ENCODE results near the gene OR5B3. TPM values are rescaled to one million over a fixed set of nuclear protein-coding genes. Genes with fewer than 3 reads are reported as not detected.

OR5B3 gene
- polyA plus RNA-seq, 1 of the 3 experiments (the other 2 are of a cell fraction), result not detected

DNA sequence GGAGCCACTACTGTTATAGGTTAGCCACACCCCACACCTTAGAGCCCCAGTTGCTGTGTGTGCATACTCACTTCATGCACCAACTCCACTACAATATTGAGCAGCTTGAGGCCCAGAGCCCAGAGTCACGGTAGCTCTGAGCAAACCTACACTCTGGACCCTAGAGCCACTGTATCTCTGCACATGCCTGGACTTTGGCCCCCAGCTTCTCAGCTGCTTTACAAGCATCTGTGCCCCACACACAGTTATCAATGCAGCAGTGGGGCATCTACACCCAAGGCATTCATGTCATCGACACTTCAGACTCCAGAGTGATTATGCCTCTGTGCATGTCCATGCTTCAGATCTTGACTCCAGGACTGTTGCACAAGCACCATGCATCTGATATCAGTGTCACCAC lies 37.6 kb upstream of the OR5B3 start:
- H3K27ac ChIP-seq (ENCODE audit: low read depth in 2 of 2, low read length in 1 of 2), result no peak overlapping the region
- no peak overlapping the region for H3K9ac ChIP-seq
- no peaks in the 10 kb centered on the region for H3F3A ChIP-seq (replicated peaks; ENCODE audit: insufficient read depth)
- H3K79me2 ChIP-seq (ENCODE audit: insufficient read depth), result no peaks in the 10 kb centered on the region
- CTCF ChIA-PET, result no interaction called here
- H2AFZ ChIP-seq (ENCODE audit: low read depth), result no peak overlapping the region
- WGBS (ENCODE audit: low lambda C conversion rate), result 0% methylated on average over 2 of the region's 2 CpGs
- H3K4me3 ChIP-seq (ENCODE audit: low read depth in 2 of 2, low read length in 1 of 2), result no peak overlapping the region
- H3K4me2 ChIP-seq, result no peak overlapping the region
- DNase-seq, result no peak
- POLR2A ChIA-PET, result no interaction called here
- H3K4me1 ChIP-seq (ENCODE audit: control insufficient read depth in 1 of 2, insufficient read depth in 2 of 2, low read depth in 1 of 2, low read length in 1 of 2), result no peaks in the 10 kb centered on the region
- no peaks in the 10 kb centered on the region for H3K36me3 ChIP-seq (replicated peaks in 1 of 2; ENCODE audit: control insufficient read depth in 1 of 2, insufficient read depth in 2 of 2, low read length in 1 of 2)
- no peaks in the 10 kb centered on the region for H3K9me2 ChIP-seq
- no peaks in the 10 kb centered on the region; the same call in 1 of the 2 replicates for H3K9me3 ChIP-seq
- no peaks in the 10 kb centered on the region for H4K20me1 ChIP-seq (ENCODE audit: insufficient read depth)
- TF ChIP-seq FOXM1 (IDR thresholded peaks at IDR 0.05; ENCODE audit: low read depth), result no peak
- no peak for TF ChIP-seq YY1 (IDR thresholded peaks at IDR 0.05; ENCODE audit: low read depth)
- no peak for TF ChIP-seq JUND (IDR thresholded peaks at IDR 0.05)
- TF ChIP-seq RAD21 (IDR thresholded peaks at IDR 0.05; ENCODE audit: low read length), result no peak
- TF ChIP-seq MAX (IDR thresholded peaks at IDR 0.05; ENCODE audit: low read depth), result no peak
- TF ChIP-seq ELF1 (IDR thresholded peaks at IDR 0.05), result no peak
- no peak for TF ChIP-seq GABPA (IDR thresholded peaks at IDR 0.05; ENCODE audit: low read depth)
- TF ChIP-seq CHD2 (IDR thresholded peaks at IDR 0.05; ENCODE audit: low read length, partially characterized antibody), result no peak
- TF ChIP-seq, protein P1, sequence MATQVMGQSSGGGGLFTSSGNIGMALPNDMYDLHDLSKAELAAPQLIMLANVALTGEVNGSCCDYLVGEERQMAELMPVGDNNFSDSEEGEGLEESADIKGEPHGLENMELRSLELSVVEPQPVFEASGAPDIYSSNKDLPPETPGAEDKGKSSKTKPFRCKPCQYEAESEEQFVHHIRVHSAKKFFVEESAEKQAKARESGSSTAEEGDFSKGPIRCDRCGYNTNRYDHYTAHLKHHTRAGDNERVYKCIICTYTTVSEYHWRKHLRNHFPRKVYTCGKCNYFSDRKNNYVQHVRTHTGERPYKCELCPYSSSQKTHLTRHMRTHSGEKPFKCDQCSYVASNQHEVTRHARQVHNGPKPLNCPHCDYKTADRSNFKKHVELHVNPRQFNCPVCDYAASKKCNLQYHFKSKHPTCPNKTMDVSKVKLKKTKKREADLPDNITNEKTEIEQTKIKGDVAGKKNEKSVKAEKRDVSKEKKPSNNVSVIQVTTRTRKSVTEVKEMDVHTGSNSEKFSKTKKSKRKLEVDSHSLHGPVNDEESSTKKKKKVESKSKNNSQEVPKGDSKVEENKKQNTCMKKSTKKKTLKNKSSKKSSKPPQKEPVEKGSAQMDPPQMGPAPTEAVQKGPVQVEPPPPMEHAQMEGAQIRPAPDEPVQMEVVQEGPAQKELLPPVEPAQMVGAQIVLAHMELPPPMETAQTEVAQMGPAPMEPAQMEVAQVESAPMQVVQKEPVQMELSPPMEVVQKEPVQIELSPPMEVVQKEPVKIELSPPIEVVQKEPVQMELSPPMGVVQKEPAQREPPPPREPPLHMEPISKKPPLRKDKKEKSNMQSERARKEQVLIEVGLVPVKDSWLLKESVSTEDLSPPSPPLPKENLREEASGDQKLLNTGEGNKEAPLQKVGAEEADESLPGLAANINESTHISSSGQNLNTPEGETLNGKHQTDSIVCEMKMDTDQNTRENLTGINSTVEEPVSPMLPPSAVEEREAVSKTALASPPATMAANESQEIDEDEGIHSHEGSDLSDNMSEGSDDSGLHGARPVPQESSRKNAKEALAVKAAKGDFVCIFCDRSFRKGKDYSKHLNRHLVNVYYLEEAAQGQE (IDR thresholded peaks at IDR 0.05; ENCODE audit: low read depth, low read length), result no peak
- TF ChIP-seq RXRA (IDR thresholded peaks at IDR 0.05; ENCODE audit: borderline replicate concordance, low read depth), result no peak
- TF ChIP-seq USF1 (IDR thresholded peaks at IDR 0.05; ENCODE audit: borderline replicate concordance, low read depth), result no peak
- TF ChIP-seq, protein P2, sequence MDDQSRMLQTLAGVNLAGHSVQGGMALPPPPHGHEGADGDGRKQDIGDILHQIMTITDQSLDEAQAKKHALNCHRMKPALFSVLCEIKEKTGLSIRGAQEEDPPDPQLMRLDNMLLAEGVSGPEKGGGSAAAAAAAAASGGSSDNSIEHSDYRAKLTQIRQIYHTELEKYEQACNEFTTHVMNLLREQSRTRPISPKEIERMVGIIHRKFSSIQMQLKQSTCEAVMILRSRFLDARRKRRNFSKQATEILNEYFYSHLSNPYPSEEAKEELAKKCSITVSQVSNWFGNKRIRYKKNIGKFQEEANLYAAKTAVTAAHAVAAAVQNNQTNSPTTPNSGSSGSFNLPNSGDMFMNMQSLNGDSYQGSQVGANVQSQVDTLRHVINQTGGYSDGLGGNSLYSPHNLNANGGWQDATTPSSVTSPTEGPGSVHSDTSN (IDR thresholded peaks at IDR 0.05), result no peak
- TF ChIP-seq EZH2phosphoT487 (IDR thresholded peaks at IDR 0.05; ENCODE audit: borderline replicate concordance, low read depth), result no peak
- no peak for TF ChIP-seq SMC3 (IDR thresholded peaks at IDR 0.05; ENCODE audit: low read depth, low read length)
- TF ChIP-seq TCF12 (IDR thresholded peaks at IDR 0.05), result no peak
- TF ChIP-seq, protein P3, sequence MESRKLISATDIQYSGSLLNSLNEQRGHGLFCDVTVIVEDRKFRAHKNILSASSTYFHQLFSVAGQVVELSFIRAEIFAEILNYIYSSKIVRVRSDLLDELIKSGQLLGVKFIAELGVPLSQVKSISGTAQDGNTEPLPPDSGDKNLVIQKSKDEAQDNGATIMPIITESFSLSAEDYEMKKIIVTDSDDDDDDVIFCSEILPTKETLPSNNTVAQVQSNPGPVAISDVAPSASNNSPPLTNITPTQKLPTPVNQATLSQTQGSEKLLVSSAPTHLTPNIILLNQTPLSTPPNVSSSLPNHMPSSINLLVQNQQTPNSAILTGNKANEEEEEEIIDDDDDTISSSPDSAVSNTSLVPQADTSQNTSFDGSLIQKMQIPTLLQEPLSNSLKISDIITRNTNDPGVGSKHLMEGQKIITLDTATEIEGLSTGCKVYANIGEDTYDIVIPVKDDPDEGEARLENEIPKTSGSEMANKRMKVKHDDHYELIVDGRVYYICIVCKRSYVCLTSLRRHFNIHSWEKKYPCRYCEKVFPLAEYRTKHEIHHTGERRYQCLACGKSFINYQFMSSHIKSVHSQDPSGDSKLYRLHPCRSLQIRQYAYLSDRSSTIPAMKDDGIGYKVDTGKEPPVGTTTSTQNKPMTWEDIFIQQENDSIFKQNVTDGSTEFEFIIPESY (IDR thresholded peaks at IDR 0.05; ENCODE audit: borderline replicate concordance, low read depth), result no peak
- no peak for TF ChIP-seq RFX5 (IDR thresholded peaks at IDR 0.05; ENCODE audit: low read length)
- no peaks in the 10 kb centered on the region for H3K27me3 ChIP-seq (ENCODE audit: insufficient read depth)

All from SK-N-SH (cell line).